ENCODE data around the gene NID2. TPM values are rescaled to one million over a fixed set of nuclear protein-coding genes. Genes with fewer than 3 reads are reported as not detected.

NID2 gene
- 46.7 and 54.0 TPM in 2 replicates for total RNA-seq

GRCh38 chr14:52068615-52069306 is at the start of gene NID2:
NID2 (minus strand) TSS chr14:52069059; CDS start chr14:52068994, 65 bp downstream.

GRCh38 chr14:51989293-51990234 is 79.3 kb downstream of the NID2 start, which contains the start of gene RTRAF:
RTRAF (plus strand) TSS chr14:51989546; CDS start chr14:51989640, 94 bp downstream.

Other genes starting within 250 kb of the NID2 start
- 11.3 and 13.6 TPM in 2 replicates for gene GNG2, start 208.4 kb downstream of the NID2 start, total RNA-seq
- 109 and 140 TPM in 2 replicates for gene RTRAF, start 79.5 kb downstream of the NID2 start, total RNA-seq
- gene PTGDR, start 198.6 kb upstream of the NID2 start, total RNA-seq = not detected in 2 replicates
- gene PTGER2, start 245.3 kb upstream of the NID2 start, total RNA-seq = not detected in 2 replicates